ENCODE results near the gene MIA2. TPM values are rescaled to one million over a fixed set of nuclear protein-coding genes. Genes with fewer than 3 reads are reported as not detected.

Gene MIA2
- total RNA-seq, 2 donors from 2014 or later: 14.2 to 34.2 TPM

DNA sequence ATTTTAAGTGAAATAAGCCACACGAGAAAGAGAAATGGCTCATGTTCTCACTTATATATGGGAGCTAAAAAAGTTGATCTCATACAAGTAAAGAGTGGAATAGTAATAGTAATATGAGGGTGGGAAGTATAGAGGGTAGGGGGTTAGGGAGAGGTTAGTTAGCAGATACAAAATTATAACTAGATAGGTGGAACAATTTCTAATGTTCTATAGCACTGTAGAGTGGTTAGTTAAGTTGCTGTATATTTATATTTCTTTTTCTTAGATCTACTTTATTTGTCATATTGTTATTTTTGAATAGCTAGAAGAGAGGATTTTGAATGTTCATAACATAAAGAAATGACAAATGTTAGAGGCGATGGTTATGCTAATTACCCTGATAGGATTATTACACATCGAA lies 74.1 kb downstream of the MIA2 start:
- Histone ChIP-seq H3K36me3 (peaks cover 6% of the 10 kb centered on the region), H3K27me3 (no peaks in the 10 kb centered on the region), H3K4me3 (no peak overlapping the region), H3K9me3 (no peaks in the 10 kb centered on the region), H3K4me1 (no peaks in the 10 kb centered on the region), H3K27ac (no peak overlapping the region)
- TF ChIP-seq, protein P1, sequence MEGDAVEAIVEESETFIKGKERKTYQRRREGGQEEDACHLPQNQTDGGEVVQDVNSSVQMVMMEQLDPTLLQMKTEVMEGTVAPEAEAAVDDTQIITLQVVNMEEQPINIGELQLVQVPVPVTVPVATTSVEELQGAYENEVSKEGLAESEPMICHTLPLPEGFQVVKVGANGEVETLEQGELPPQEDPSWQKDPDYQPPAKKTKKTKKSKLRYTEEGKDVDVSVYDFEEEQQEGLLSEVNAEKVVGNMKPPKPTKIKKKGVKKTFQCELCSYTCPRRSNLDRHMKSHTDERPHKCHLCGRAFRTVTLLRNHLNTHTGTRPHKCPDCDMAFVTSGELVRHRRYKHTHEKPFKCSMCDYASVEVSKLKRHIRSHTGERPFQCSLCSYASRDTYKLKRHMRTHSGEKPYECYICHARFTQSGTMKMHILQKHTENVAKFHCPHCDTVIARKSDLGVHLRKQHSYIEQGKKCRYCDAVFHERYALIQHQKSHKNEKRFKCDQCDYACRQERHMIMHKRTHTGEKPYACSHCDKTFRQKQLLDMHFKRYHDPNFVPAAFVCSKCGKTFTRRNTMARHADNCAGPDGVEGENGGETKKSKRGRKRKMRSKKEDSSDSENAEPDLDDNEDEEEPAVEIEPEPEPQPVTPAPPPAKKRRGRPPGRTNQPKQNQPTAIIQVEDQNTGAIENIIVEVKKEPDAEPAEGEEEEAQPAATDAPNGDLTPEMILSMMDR (IDR thresholded peaks at IDR 0.05): no peak
- no peak for DNase-seq (ENCODE audit: low spot score)

DNA sequence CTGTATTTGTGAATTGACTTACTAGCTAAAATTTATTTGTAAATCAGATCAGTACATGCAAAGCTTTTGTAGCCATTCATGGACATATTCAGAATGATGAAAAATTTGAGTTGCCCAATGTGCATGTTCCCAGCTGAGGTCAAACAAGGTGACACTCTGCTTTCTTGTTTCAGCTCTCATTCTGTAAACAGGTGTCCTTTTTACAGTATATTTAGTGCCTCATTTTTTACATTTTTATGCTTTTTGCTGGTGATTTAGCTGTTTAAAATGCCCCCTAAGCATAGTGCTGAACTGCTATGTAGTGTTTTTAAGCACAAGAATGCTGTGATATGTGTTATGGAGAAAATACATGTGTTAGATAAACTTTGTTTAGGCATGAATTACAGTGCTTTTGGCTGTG lies 76.3 kb downstream of the MIA2 start:
- Histone ChIP-seq H3K9me3 (no peaks in the 10 kb centered on the region), H3K36me3 (peaks cover 14% of the 10 kb centered on the region), H3K4me1 (no peaks in the 10 kb centered on the region), H3K27me3 (no peaks in the 10 kb centered on the region), H3K4me3 (no peak overlapping the region), H3K27ac (no peak overlapping the region)
- DNase-seq (ENCODE audit: low spot score): no peak
- TF ChIP-seq, protein P1 (IDR thresholded peaks at IDR 0.05): no peak

DNA sequence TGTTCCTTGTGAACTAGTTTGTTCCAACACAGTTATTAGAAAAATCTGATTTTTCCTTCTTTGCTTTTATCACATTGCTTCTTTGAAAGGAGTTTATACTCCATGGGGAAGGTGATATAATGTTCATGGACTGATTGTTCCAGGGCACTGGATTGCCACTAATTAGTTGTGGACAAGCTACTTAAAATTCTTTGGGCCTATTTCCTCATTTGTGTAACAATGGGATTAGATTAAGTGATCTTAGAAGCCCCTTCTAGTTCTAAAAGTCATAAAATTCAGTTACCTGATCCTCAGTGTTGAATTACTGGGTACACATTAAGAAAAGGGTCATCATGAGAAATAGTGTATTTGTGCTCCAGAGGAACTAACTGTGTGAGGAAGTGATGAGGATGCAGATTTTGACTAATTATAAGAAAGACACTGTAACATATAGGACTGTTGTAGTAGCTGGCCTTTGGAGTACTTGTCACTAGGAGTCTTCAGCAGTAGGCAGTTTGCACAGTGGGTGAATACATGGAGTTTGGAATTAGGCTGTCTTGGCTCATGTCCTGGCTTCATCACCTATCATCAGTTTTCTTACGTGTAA lies 82.2 kb downstream of the MIA2 start:
- H3K4me3 ChIP-seq: no peak overlapping the region
- no peaks in the 10 kb centered on the region for H3K27me3 ChIP-seq
- TF ChIP-seq, protein P1 (IDR thresholded peaks at IDR 0.05): no peak
- no peaks in the 10 kb centered on the region for H3K4me1 ChIP-seq
- no peak for DNase-seq (ENCODE audit: low spot score)
- H3K9me3 ChIP-seq: no peaks in the 10 kb centered on the region
- no peak overlapping the region for H3K27ac ChIP-seq
- H3K36me3 ChIP-seq: peaks cover 14% of the 10 kb centered on the region

DNA sequence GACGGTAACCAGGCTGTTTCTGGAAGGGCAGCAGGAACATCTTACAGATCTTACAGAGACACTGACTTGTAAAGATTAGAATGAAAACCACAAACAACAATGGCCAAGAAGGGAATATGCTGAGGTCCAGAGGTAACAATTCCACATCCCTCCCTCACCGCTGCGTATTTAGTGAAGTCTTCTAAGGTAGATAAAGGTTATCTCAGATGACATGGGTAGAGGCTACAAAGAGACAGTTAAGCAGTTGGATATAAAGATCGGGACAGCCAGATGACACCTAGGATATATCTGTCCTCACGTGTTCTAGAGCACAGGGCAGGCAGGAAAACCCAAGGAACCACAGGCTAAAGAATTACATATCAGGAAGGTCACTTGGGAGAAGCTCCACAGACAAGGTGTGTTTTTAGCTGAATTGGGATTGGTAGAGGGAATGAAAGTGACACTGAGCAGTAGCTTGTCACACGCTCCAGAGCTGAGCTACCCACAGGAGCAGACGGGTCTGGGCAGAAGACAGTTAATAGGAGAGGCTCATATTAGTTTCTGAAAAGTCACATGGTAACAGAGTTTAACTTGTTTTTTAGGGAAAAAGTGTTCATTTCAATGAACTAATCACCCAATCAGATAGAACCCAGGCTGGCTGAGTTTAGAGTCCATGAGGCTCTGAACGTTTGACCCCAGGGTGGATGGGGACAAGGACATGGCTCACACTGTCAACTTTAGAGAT lies 83.3 kb downstream of the MIA2 start:
- peaks cover 19% of the 10 kb centered on the region for H3K36me3 ChIP-seq
- no peaks in the 10 kb centered on the region for H3K4me1 ChIP-seq
- H3K9me3 ChIP-seq: no peaks in the 10 kb centered on the region
- no peak overlapping the region for H3K27ac ChIP-seq
- TF ChIP-seq, protein P1 (IDR thresholded peaks at IDR 0.05): no peak
- H3K4me3 ChIP-seq: no peak overlapping the region
- no peaks in the 10 kb centered on the region for H3K27me3 ChIP-seq
- no peak for DNase-seq (ENCODE audit: low spot score)

DNA sequence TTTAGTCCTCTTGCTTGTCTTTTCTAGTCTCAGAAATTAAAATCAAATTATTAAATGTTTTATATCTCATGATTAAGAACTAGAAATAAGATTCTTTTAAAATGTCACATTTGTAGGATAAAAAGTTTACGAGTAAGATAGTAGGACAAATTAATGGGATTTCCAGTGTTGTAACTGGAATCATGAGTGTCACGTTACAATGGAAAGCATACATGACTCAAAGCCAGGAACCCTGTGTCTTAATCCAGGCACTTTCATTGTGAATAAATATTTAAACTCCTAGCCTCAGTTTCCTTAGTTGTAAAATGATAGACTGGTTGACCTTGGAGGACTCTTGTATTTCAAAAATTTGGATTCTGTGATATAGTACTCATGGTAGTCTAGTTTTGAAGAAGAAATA lies 84.9 kb downstream of the MIA2 start:
- H3K4me1 ChIP-seq: no peaks in the 10 kb centered on the region
- H3K27ac ChIP-seq: no peak overlapping the region
- H3K36me3 ChIP-seq: peaks cover 14% of the 10 kb centered on the region
- TF ChIP-seq, protein P1 (IDR thresholded peaks at IDR 0.05): no peak
- no peak for DNase-seq (ENCODE audit: low spot score)
- H3K9me3 ChIP-seq: no peaks in the 10 kb centered on the region
- no peaks in the 10 kb centered on the region for H3K27me3 ChIP-seq
- no peak overlapping the region for H3K4me3 ChIP-seq

Data from right atrium auricular region (tissue), 2 donors.